ENCODE data around the gene KCNJ1. TPM values are rescaled to one million over a fixed set of nuclear protein-coding genes. Genes with fewer than 3 reads are reported as not detected.

The KCNJ1 gene
- total RNA-seq, 6 experiments from 2014 or later = not detected

DNA sequence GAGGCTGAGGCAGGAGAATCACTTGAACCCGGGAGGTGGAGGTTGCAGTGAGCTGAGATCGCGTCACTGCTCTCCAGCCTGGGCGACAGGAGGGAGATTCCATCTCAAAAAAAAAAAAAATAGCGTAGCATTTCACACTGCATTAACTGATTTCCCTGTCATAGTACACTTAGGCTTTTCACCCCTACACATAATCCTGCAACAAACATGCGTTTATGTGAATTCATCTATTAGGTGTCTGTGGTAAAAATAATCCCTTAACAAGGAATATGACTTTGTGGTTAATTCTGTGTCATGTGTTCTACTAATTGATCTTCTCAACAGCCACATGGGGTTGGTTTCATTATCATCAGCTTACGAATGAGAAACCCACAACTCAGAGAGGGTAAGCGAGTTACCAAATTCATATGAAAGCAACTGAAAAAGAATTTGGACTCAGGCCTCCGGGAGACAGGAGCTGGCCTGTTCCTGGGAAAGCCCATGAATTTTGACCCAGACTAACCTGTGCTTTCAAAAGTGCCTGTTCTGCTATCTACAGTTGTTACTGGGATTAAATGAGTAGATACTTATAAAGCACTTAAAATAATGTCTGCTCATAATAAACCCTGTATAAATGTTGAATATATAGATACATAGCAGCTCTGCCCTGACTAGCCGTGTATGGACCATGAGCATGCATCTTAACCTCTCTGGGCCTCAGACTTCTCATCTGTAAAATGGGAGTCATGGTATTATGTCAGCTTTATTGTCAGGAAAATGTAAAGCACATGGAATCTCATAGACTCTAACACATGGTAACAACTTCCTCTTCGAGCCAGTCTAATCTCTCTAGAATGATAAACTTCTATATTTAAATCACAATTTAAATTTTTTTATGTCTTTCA is 36.6 kb downstream of the KCNJ1 start:
- peaks cover 58% of the 10 kb centered on the region for H3K4me1 Mint-ChIP-seq (ENCODE audit: low read depth)
- TF ChIP-seq, protein P1, sequence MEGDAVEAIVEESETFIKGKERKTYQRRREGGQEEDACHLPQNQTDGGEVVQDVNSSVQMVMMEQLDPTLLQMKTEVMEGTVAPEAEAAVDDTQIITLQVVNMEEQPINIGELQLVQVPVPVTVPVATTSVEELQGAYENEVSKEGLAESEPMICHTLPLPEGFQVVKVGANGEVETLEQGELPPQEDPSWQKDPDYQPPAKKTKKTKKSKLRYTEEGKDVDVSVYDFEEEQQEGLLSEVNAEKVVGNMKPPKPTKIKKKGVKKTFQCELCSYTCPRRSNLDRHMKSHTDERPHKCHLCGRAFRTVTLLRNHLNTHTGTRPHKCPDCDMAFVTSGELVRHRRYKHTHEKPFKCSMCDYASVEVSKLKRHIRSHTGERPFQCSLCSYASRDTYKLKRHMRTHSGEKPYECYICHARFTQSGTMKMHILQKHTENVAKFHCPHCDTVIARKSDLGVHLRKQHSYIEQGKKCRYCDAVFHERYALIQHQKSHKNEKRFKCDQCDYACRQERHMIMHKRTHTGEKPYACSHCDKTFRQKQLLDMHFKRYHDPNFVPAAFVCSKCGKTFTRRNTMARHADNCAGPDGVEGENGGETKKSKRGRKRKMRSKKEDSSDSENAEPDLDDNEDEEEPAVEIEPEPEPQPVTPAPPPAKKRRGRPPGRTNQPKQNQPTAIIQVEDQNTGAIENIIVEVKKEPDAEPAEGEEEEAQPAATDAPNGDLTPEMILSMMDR (IDR thresholded peaks at IDR 0.05) = no peak
- DNase-seq = no peak
- peaks cover 4% of the 10 kb centered on the region for H3K27me3 Mint-ChIP-seq (ENCODE audit: insufficient read depth)
- no peaks in the 10 kb centered on the region for H3K36me3 Mint-ChIP-seq (ENCODE audit: low read depth)
- no peaks in the 10 kb centered on the region for H3K9me3 Mint-ChIP-seq
- peak overlapping the region; percentile 45; the same call in 1 of the 2 replicates for H3K27ac Mint-ChIP-seq
- no peak overlapping the region for H3K4me3 Mint-ChIP-seq

- TF ChIP-seq, protein P1 (IDR thresholded peaks at IDR 0.05) = no peak
- Mint-ChIP-seq H3K4me1 (ENCODE audit: low read depth) (peaks cover 58% of the 10 kb centered on the region), H3K9me3 (no peaks in the 10 kb centered on the region), H3K36me3 (ENCODE audit: low read depth) (no peaks in the 10 kb centered on the region), H3K27me3 (ENCODE audit: insufficient read depth) (peaks cover 4% of the 10 kb centered on the region), H3K27ac (no peak overlapping the region), H3K4me3 (no peak overlapping the region)
- DNase-seq = no peak
Measured at GRCh38 chr11:128828350-128828749, 38.7 kb downstream of the KCNJ1 start.

DNA sequence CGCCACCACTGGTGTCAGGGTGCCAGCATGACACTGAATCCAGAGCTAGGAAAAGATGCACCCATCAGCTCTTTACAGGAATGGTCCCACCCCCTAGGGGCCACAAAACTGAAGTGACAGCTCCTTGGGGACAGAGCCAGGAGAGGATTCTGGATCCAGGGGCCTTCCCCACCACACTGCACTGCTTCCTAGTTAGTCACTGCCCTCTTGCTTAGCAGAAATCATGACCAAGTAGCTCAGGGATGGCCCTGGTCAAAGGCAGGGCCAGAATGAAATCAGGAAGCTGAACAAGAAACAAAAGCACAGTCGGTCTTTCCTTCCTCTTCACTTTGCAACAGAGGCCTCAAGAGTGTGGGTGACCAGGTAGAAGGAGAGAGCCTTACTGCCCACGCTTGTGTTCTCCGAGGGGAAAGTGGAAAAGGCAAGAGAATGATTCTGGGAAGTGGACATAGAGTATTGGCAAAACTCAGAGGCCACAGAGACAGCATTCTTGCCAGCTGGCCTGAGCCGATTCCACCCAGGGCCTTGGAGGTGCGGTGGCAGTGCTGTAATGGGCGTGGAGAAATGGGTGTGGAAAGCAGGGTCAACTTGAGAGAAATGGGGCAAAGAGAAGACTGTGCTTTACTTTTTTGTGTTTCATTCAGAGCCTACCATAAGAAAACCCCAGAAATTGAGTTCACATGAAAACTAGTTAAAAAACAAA is 39.8 kb downstream of the KCNJ1 start:
- no peak overlapping the region for H3K27ac Mint-ChIP-seq
- H3K4me3 Mint-ChIP-seq = no peak overlapping the region
- TF ChIP-seq, protein P1 (IDR thresholded peaks at IDR 0.05) = no peak
- no peaks in the 10 kb centered on the region for H3K36me3 Mint-ChIP-seq (ENCODE audit: low read depth)
- H3K27me3 Mint-ChIP-seq (ENCODE audit: insufficient read depth) = peaks cover 1% of the 10 kb centered on the region; the same call in 1 of the 2 replicates
- no peaks in the 10 kb centered on the region for H3K9me3 Mint-ChIP-seq
- no peak for DNase-seq
- peaks cover 49% of the 10 kb centered on the region for H3K4me1 Mint-ChIP-seq (ENCODE audit: low read depth)

- TF ChIP-seq, protein P1 (IDR thresholded peaks at IDR 0.05) = no peak
- no peak overlapping the region for H3K27ac Mint-ChIP-seq
- no peaks in the 10 kb centered on the region for H3K9me3 Mint-ChIP-seq
- peaks cover 28% of the 10 kb centered on the region for H3K4me1 Mint-ChIP-seq (ENCODE audit: low read depth)
- no peak overlapping the region for H3K4me3 Mint-ChIP-seq
- H3K36me3 Mint-ChIP-seq (ENCODE audit: low read depth) = no peaks in the 10 kb centered on the region
- no peak for DNase-seq
- peaks cover 4% of the 10 kb centered on the region for H3K27me3 Mint-ChIP-seq (ENCODE audit: insufficient read depth)
Measured at GRCh38 chr11:128825050-128825784, 41.9 kb downstream of the KCNJ1 start.

GRCh38 chr11:128824191-128825049 is 42.7 kb downstream of the KCNJ1 start:
- Mint-ChIP-seq H3K4me3 (no peak overlapping the region), H3K36me3 (ENCODE audit: low read depth) (no peaks in the 10 kb centered on the region), H3K27me3 (ENCODE audit: insufficient read depth) (peaks cover 4% of the 10 kb centered on the region), H3K9me3 (no peaks in the 10 kb centered on the region), H3K27ac (no peak overlapping the region), H3K4me1 (ENCODE audit: low read depth) (peaks cover 22% of the 10 kb centered on the region)
- DNase-seq = no peak
- TF ChIP-seq, protein P1 (IDR thresholded peaks at IDR 0.05) = no peak

Data from HFFc6 (cell line).